IgD-negative memory B cell (primary cell): Measurements from ENCODE around the gene TIGD6. TPM values are rescaled to one million over a fixed set of nuclear protein-coding genes. Genes with fewer than 3 reads are reported as not detected.

ENCODE experiments used
- H3K27ac Mint-ChIP-seq, 3 donors: one replicate each; pipeline ENCODE4 v1.8.0; 2020 to 2022; ENCODE audit warnings: mild to moderate bottlenecking in 3 of 3, mixed read lengths in 3 of 3, moderate library complexity in 1 of 3
- H3K27me3 Mint-ChIP-seq: one replicate; pipeline ENCODE4 v1.8.0; 2021; ENCODE audit warnings: mixed read lengths
- H3K36me3 Mint-ChIP-seq: one replicate; pipeline ENCODE4 v1.8.0; 2020; ENCODE audit warnings: mild to moderate bottlenecking, mixed read lengths
- H3K4me1 Mint-ChIP-seq, 3 donors: one replicate each; pipeline ENCODE4 v1.8.0; 2020 to 2022; ENCODE audit warnings: mixed read lengths in 3 of 3, mild to moderate bottlenecking in 1 of 3
- H3K4me3 Mint-ChIP-seq, 4 donors: one replicate each; pipeline ENCODE4 v1.8.0; 2020 to 2022; ENCODE audit warnings: mild to moderate bottlenecking in 4 of 4, mixed read lengths in 4 of 4, moderate library complexity in 3 of 4
- H3K9me3 Mint-ChIP-seq, 3 donors: one replicate each; pipeline ENCODE4 v1.8.0; 2020 to 2021; ENCODE audit warnings: mixed read lengths in 3 of 3, mild to moderate bottlenecking in 1 of 3
- polyA plus RNA-seq: library from polyadenylated mRNA; unstranded; fragments of 300-500 nt; fragmentation: Illumina TruSeq; gene quantifications from one replicate; pipeline ENCODE4 v1.2.3, GENCODE V29; 2021

TIGD6 gene
- polyA plus RNA-seq, 1 donor from 2014 or later = 1.8 TPM

GRCh38 chr5:149975409-149975808, 25.0 kb downstream of the TIGD6 start:
- no peaks in the 10 kb centered on the region for H3K27me3 Mint-ChIP-seq
- H3K27ac Mint-ChIP-seq = no peak overlapping the region
- H3K9me3 Mint-ChIP-seq = no peaks in the 10 kb centered on the region
- H3K36me3 Mint-ChIP-seq = peaks cover 15% of the 10 kb centered on the region
- H3K4me1 Mint-ChIP-seq = peaks cover 3 to 7% (median 6%) of the 10 kb centered on the region in 3 donors
- no peak overlapping the region for H3K4me3 Mint-ChIP-seq

- Mint-ChIP-seq H3K4me1 (peaks cover 3 to 19% (median 10%) of the 10 kb centered on the region in 3 donors), H3K4me3 (no peak overlapping the region), H3K27me3 (no peaks in the 10 kb centered on the region), H3K36me3 (peaks cover 6% of the 10 kb centered on the region), H3K27ac (no peak overlapping the region), H3K9me3 (no peaks in the 10 kb centered on the region)
Measured at GRCh38 chr5:149969181-149969930, 31.1 kb downstream of the TIGD6 start.

- H3K27me3 Mint-ChIP-seq = no peaks in the 10 kb centered on the region
- peaks cover 2 to 18% (median 15%) of the 10 kb centered on the region in 3 donors for H3K4me1 Mint-ChIP-seq
- H3K27ac Mint-ChIP-seq = no peak overlapping the region
- no peak overlapping the region for H3K4me3 Mint-ChIP-seq
- H3K36me3 Mint-ChIP-seq = peaks cover 7% of the 10 kb centered on the region
- H3K9me3 Mint-ChIP-seq = no peaks in the 10 kb centered on the region
Measured at GRCh38 chr5:149966946-149967345, 33.5 kb downstream of the TIGD6 start.

GRCh38 chr5:149963729-149964128, 36.7 kb downstream of the TIGD6 start:
- H3K27ac Mint-ChIP-seq = no peak overlapping the region
- H3K4me1 Mint-ChIP-seq = peaks cover 21 to 30% (median 26%) of the 10 kb centered on the region in 3 donors
- no peaks in the 10 kb centered on the region for H3K9me3 Mint-ChIP-seq
- H3K36me3 Mint-ChIP-seq = peaks cover 3% of the 10 kb centered on the region
- H3K27me3 Mint-ChIP-seq = no peaks in the 10 kb centered on the region
- no peak overlapping the region for H3K4me3 Mint-ChIP-seq

GRCh38 chr5:149962601-149963300, 37.7 kb downstream of the TIGD6 start:
- H3K36me3 Mint-ChIP-seq = peaks cover 3% of the 10 kb centered on the region
- no peak overlapping the region for H3K27ac Mint-ChIP-seq

GRCh38 chr5:149961957-149962409, 38.5 kb downstream of the TIGD6 start:
- H3K36me3 Mint-ChIP-seq = peaks cover 3% of the 10 kb centered on the region
- no peaks in the 10 kb centered on the region for H3K27me3 Mint-ChIP-seq
- no peaks in the 10 kb centered on the region for H3K9me3 Mint-ChIP-seq
- peak overlapping the region in 2 of 3 donors; percentile 69 to 96 for H3K27ac Mint-ChIP-seq
- peaks cover 21 to 30% (median 21%) of the 10 kb centered on the region in 3 donors for H3K4me1 Mint-ChIP-seq
- peak overlapping the region; percentile 43 to 99 (median 94) for H3K4me3 Mint-ChIP-seq

More at GRCh38 chr5:149962601-149963300, 37.7 kb downstream of the TIGD6 start:
- H3K27me3 Mint-ChIP-seq = no peaks in the 10 kb centered on the region
- no peaks in the 10 kb centered on the region for H3K9me3 Mint-ChIP-seq
- H3K4me3 Mint-ChIP-seq = peak overlapping the region; percentile 57 to 99 (median 78)
- H3K4me1 Mint-ChIP-seq = peaks cover 21 to 30% (median 26%) of the 10 kb centered on the region in 3 donors

- H3K9me3 Mint-ChIP-seq = peaks cover 0 to 2% (median 0%) of the 10 kb centered on the region in 3 donors
- no peaks in the 10 kb centered on the region for H3K27me3 Mint-ChIP-seq
- peaks cover 21 to 30% (median 21%) of the 10 kb centered on the region in 3 donors for H3K4me1 Mint-ChIP-seq
- H3K27ac Mint-ChIP-seq = peak overlapping the region; percentile 69 to 96 (median 85)
- peaks cover 5% of the 10 kb centered on the region for H3K36me3 Mint-ChIP-seq
- H3K4me3 Mint-ChIP-seq = peak overlapping the region; percentile 90 to 100 (median 99)
Measured at GRCh38 chr5:149961186-149961685, 39.2 kb downstream of the TIGD6 start.

GRCh38 chr5:149960272-149961185, 39.9 kb downstream of the TIGD6 start, which contains the start of gene SLC26A2:
Gene SLC26A2 (plus strand): TSS chr5:149960758. CDS start chr5:149977653, 16,895 bp downstream.
- Mint-ChIP-seq H3K4me3 (peak within 1 kb of the TSS; percentile 90 to 100 (median 99)), H3K27me3 (no peaks in the 10 kb centered on the region), H3K36me3 (peaks cover 5% of the 10 kb centered on the region), H3K9me3 (peaks cover 0 to 2% (median 0%) of the 10 kb centered on the region in 3 donors), H3K4me1 (peaks cover 21 to 29% (median 21%) of the 10 kb centered on the region in 3 donors), H3K27ac (peak within 1 kb of the TSS; percentile 69 to 100 (median 99))

GRCh38 chr5:149959406-149960236, 40.8 kb downstream of the TIGD6 start:
- H3K27me3 Mint-ChIP-seq = no peaks in the 10 kb centered on the region
- peaks cover 0 to 2% (median 0%) of the 10 kb centered on the region in 3 donors for H3K9me3 Mint-ChIP-seq

GRCh38 chr5:149957855-149958254, 42.6 kb downstream of the TIGD6 start:
- peaks cover 4% of the 10 kb centered on the region for H3K36me3 Mint-ChIP-seq
- H3K27me3 Mint-ChIP-seq = no peaks in the 10 kb centered on the region
- peaks cover 0 to 2% (median 0%) of the 10 kb centered on the region in 3 donors for H3K9me3 Mint-ChIP-seq
- peaks cover 21 to 28% (median 21%) of the 10 kb centered on the region in 3 donors for H3K4me1 Mint-ChIP-seq
- H3K4me3 Mint-ChIP-seq = no peak overlapping the region
- H3K27ac Mint-ChIP-seq = no peak overlapping the region

More at GRCh38 chr5:149959406-149960236, 40.8 kb downstream of the TIGD6 start:
- peak overlapping the region; percentile 86 to 100 (median 99) for H3K4me3 Mint-ChIP-seq
- peaks cover 4% of the 10 kb centered on the region for H3K36me3 Mint-ChIP-seq
- H3K4me1 Mint-ChIP-seq = peaks cover 21 to 28% (median 21%) of the 10 kb centered on the region in 3 donors
- peak overlapping the region; percentile 62 to 100 (median 99) for H3K27ac Mint-ChIP-seq

- Mint-ChIP-seq H3K36me3 (peaks cover 2% of the 10 kb centered on the region), H3K4me1 (peaks cover 16 to 19% (median 17%) of the 10 kb centered on the region in 3 donors), H3K4me3 (no peak overlapping the region), H3K9me3 (peaks cover 0 to 2% (median 0%) of the 10 kb centered on the region in 3 donors), H3K27me3 (no peaks in the 10 kb centered on the region), H3K27ac (no peak overlapping the region)
Measured at GRCh38 chr5:149956685-149957084, 43.8 kb downstream of the TIGD6 start.

- peaks cover 2% of the 10 kb centered on the region for H3K36me3 Mint-ChIP-seq
- no peak overlapping the region for H3K27ac Mint-ChIP-seq
- peaks cover 2% of the 10 kb centered on the region for H3K27me3 Mint-ChIP-seq
- H3K4me3 Mint-ChIP-seq = no peak overlapping the region
- H3K9me3 Mint-ChIP-seq = peaks cover 0 to 2% (median 0%) of the 10 kb centered on the region in 3 donors
- peaks cover 5 to 9% (median 7%) of the 10 kb centered on the region in 3 donors for H3K4me1 Mint-ChIP-seq
Measured at GRCh38 chr5:149954798-149955197, 45.7 kb downstream of the TIGD6 start.

- Mint-ChIP-seq H3K4me1 (no peaks in the 10 kb centered on the region), H3K36me3 (peaks cover 2% of the 10 kb centered on the region), H3K9me3 (peaks cover 0 to 2% (median 0%) of the 10 kb centered on the region in 3 donors), H3K27me3 (peaks cover 6% of the 10 kb centered on the region), H3K4me3 (no peak overlapping the region), H3K27ac (peak overlapping the region in 2 of 3 donors; percentile 23 to 39)
Measured at GRCh38 chr5:149953436-149954121, 46.9 kb downstream of the TIGD6 start.
